Hindlimb muscle (tissue), 1 donor: ENCODE data around the gene POLR2C. TPM values are rescaled to one million over a fixed set of nuclear protein-coding genes. Genes with fewer than 3 reads are reported as not detected.
"Not testable (repeated sequence)": the region's sequence is repeated elsewhere in the genome, so short reads cannot be mapped to it uniquely, and the experiment has no call there.

ENCODE experiments used
- DNase-seq: peaks from one replicate; pipeline ENCODE4 v3.0.0-alpha.2; 2013
- polyA plus RNA-seq: library from polyadenylated mRNA; unstranded; fragments of 120-200 nt; gene quantifications from one replicate; pipeline ENCODE4 v1.2.1, GENCODE V29; 2013; ENCODE audit not compliant: insufficient read length

The POLR2C gene
- polyA plus RNA-seq, 1 donor, result 45.9 TPM

- no peak for DNase-seq
These were observed 17.7 kb downstream of the POLR2C start for GRCh38 chr16:57479976-57480753.

DNA sequence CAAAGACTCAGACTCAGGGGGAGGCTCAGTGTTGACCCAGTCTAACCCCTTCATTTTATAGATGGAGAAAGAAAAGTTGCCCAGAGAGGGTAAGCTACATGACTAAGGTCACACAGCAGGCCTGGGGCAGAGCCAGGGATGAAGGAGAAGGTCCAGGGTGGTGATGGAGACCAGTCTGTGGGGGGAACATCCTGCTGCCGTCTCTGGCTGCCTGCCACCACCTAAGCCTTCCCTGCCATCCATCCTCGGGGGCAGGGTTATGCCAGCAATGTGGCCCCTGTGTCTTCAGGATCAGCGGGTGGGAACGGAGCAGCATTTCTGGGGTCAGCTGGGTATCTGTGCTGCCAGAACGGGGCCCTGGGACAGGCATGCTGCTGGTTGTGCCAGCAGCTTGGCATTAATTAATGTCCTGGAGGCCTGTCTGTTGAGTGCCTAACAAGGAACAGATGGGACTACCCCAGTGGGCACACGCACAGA, 18.3 kb downstream of the POLR2C start:
- no peak for DNase-seq

DNA sequence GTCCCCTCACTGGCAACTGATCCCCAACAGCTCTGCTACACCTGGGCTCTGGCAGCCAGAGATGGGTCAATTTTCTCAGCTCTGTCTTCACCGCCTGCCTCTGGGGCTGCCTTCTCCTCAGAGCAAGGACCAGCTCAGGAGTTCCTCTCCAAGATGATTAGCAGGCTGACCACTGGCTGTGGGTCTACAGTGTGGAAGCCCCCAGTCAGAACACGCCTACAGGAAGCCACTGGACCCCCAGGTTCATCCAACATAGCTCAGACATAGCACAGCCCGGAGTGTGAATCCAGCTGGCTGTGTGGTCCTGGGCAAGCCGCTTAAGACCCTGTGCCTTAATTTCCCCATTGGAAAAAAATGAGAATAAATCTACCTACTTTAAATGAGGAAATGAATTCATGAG, 18.9 kb downstream of the POLR2C start:
- DNase-seq, result no peak

DNA sequence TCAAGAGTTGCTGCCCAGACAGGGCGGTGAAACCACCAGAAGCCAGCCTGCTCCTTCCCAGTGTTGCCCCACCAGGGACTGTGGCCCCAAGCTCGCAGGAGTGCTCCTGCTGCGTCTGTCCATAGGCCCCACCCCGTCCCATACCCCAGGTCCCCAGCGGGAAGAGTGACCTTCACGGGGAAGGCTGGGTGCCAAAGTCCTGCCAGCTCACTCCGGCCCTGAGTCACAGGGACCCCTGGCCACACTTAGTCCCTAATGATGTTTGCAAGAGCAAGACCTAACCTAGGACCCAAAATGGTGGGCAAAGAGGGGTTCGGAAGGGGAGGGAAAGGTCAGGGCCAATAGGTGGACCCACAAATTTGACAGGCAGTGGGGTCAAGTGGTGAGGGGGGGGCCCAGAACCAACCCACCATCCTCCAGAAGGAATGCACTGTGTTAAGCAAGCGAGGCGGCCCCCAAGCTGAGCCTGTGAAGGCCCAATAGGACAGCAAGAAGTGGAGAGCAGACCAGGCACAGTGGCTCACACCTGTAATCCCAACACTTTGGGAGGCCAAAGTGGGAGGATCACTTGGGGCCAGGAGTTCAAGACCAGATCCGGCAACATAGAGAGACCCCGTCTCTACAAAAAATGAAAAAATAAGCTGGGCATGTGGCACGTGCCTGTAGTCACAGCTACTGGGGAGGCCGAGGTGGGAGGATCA, 20.5 kb downstream of the POLR2C start:
- no peak for DNase-seq

DNA sequence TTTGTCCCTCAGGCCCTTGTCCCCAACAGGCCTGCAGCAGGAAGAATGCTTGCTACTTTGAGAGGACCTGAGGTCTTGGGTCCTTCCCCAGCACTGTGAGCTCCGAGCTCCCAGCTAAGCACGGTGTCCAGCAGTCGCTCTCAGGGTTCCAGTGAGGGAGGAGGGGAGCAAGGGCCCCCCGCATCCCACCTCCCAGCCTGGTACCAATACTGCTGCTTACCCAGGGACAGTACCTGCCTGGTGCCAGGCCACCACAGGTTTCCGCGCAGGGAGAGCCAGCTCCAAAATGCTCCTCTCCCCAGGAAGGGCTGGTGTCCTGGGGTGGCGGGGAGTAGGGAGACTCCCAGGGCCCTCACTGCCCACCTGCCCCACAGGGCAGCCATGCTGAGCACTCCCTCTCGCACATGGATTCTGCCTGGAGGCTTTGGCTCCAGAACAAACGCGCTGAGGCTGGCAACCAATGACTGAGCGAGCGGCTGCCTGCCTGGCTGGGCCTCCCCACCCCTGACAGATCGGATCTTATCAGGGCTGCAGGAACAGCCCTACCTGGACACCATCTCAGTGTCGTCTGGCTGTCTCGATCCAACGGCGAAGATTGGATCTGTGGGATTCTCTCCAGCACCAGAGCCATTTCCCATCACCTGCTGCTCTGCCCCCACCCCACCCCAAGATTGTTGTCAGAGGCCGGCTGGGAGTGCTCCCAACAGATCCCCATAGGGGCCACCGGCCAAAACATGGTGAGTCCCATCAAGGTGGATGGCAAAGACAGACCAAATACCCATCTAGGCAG, 21.4 kb downstream of the POLR2C start:
- DNase-seq, result no peak

GRCh38 chr16:57484515-57485005, 22.1 kb downstream of the POLR2C start:
- DNase-seq, result no peak

DNA sequence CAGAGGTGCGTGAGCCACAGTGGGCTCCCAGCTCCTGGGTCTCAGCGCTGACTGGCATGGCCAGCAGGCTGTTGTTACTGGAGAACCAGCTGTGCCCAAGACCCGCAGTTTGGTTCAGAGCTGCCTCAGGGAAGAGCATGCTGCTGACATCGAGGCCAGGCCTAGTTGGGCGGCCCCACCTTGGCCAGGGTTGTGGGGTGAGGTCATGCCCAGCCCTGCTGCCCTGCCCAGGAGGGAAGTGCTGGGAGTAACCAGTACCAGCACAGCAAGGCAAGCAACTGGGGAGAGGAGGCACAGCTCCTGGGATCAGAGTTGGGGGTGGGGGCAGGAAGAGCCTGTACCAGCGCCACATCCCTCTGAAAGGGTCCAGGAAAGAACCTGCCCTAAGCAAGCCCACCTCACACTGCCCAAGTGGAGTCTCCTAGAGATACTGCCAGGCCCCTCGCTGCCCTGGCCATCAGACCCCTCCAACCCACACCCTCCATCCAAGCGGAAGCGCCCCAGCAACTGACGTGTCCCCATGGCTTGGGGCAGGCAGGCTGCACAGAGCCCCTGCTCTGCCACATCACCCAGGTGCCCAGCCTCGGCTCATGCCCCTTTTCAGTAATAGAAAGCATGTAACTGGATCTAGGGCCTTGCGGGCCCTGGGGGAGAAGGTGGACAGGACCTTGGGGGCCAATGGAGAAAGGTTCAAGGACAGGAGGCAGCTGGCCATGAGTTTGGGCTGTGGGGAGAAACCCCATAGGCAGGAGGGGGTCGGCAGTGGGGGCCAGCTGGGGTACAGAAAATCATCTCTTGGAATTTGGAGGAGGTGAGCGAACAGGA, 22.8 kb downstream of the POLR2C start:
- no peak for DNase-seq

DNA sequence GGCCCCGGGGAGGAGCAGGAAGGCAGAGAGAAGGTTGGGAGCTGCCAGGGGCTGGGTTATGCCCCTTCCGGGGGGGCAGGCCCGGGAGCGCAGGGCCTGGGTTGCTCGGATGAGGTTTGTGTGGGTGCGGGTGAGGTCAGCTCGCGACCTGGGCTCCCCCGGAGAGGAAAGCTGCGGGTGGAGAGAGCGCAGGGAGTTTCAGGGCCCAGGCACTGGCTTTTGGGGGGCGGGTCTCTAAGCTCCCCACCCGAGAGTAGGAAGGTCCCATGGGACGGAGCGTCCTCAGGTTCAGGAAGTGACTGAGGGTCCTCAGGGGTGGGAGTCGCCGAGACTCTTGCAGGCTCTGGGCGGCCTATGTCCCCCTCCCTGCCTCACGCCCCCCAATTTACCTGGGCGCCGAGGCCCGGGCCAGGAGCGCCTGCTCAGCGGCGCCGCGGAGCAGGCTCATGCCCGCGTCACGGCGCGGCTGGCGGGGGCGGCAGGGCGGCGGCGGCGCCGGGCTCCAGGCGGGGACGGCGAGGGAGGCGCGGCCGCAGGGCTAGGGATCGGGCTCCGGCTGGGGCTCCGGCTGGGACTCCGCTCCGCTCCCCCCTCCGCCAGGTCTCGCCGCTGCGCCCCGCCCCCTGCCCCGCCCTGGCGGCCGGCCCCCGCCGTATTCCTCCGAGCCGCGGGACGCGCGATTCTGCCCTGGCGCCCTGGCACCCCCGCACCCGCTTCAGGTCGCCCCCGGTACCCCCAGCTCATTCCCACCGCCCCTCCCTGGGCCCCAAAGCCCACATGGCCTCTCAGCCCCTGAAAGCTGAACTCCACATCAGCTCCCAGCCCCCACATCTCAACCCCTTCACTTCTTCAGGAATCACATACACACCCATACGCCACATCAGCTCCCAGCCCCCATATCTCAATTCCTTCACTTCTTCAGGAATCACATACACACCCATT, 23.7 kb downstream of the POLR2C start, which contains the start of gene DOK4:
Gene DOK4 (minus strand): TSS at position 578 of the 942 bp plus-strand sequence. CDS start 6,986 bp downstream, outside the sequence.
- peak; percentile 71 for DNase-seq

DNA sequence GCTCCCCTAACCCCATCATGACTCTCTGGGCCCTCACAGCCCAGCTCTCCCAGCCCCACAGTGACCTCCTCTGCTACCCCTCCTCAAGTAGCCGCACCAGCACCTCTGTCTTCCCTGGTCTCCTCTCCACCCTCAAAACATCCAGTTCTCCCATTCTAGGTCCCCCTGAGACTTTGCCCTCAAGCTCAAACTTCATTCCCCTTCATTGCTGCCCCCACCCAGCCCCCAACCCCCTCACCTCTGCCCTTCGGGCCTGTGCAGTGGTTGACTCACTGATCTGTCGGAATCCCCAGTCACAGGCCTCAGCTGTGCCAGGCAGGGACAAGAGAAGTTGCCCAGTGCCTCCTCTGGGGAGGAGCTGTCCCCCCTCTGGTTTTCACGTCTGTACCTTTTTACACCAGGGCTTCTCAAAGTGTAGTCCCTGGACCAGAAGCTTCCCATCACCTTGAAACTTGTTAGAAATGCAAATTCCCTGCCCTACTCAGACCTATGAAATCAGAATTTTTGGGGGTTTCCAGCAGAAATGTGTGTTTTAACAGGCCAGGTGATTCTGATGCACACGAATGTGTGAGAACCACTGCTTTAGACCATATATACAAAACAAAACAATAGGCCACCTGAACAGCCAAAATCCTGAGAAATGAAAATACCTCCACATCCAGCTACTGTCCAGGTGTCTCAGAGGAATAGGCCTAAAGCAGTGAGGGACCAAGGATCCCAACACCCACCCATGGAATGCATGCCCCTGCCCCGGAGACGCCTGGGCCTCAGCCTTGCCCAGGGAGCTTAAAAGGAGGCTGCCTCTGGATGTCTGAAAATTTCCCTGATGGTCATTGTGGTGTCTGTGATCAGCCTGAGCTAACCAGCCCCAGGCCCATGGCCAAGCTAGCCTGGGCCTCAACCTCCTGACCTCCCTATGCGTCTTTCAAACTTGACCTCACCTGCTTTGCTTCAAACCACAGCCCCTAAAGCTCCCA, 24.7 kb downstream of the POLR2C start:
- DNase-seq, result no peak

DNA sequence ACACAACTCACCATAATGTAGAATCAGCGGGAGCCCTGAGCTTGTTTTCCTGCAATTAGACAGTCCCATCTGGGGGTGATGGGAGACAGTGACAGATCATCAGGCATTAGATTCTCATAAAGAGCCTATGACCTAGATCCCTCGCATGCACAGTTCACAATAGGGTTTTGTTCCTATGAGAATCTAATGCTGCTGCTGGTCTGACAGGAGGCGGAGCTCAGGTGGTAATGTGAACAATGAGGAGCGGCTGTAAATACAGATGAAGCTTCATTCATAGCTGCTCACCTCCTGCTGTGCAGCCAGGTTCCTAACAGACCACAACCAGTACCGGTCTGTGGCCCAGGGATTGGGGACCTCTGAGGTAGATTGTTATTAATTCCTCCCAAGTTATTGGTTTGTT, 26.8 kb downstream of the POLR2C start:
- no peak for DNase-seq

GRCh38 chr16:57493767-57494166, 31.3 kb downstream of the POLR2C start:
- DNase-seq, result no peak

- DNase-seq, result no peak
These were observed 34.6 kb downstream of the POLR2C start for GRCh38 chr16:57497121-57497520.

- DNase-seq, result no peak
These were observed 35.6 kb downstream of the POLR2C start for GRCh38 chr16:57498031-57498430.

- DNase-seq, result not testable (repeated sequence)
These were observed 37.5 kb downstream of the POLR2C start for GRCh38 chr16:57499941-57500340.

DNA sequence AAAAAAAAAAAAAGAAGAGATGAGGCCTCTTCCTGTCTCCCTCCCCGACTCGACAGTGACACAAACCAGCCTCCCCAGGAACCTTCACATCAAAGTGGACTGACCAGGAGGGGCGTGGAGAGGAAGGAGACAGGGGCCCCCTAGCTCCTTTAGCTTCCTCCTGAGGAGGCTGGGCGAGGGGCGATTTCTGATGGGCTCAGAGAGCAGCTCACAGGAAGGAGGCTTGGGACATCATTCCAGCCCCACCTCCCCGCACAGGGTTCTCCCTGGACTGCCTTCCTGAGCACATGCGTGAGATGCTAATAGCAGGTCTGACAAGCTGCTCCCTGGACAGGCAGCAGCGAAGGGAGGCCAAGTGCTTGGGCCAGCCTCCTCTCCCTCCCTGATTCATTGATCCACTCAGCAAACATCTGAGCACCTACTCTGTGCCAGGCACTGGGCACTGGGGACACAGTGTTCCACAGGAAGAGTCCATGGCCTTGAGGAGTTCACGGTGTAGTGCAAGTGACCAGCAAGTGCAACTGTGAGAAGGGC, 38.2 kb downstream of the POLR2C start:
- no peak for DNase-seq

DNA sequence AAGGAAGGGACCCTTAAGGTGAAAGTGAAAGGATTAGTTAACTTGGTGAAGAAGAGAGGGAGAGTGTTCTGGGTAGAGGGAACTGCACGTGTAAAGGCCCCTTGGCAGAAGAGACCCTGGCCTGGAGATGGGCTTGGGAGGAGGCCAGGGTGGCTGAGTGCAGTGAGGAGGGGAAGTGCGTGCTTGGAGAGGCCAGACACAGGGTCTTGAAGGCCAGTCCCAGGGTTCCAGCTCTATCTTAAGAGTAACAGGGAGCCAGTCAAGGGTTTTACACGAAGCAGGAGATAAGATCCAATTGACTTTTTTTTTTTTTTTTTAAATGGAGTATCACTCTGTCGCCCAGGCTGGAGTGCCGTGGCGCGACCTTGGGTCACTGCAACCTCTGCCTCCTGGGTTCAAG, 39.0 kb downstream of the POLR2C start:
- no peak for DNase-seq

- DNase-seq, result no peak
These were observed 39.7 kb downstream of the POLR2C start for GRCh38 chr16:57502048-57502775.

- DNase-seq, result no peak
These were observed 40.9 kb downstream of the POLR2C start for GRCh38 chr16:57503366-57503765.
